Retina (tissue), 1 donor: ENCODE measurements around the gene NFASC.
A peak's percentile ranks its signal among the peaks of the same experiment; 100 is the strongest.

Experiments used
- DNase-seq: peaks from one replicate; pipeline ENCODE4 v3.0.0-alpha.2; 2016

NFASC gene

DNA sequence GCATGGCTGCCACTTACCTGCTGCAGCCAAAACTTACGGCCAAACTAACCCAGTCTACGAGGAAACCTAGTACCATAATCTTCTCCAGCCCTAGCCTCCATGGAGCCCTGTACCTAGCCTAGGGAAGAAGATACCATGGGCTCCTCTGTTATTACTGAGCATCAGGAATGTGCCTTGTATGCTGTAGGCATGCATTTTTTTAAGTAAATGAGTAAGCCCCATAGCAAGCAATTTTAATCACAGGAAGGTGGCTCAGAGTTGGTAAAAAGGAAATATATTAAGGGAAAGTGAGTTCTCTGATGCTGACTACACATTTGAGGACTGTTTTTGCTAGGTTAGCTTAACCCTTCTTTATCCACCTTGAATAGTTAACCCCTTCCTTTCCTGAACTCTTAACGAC lies 21.2 kb downstream of the NFASC start:
- DNase-seq, result no peak

GRCh38 chr1:204894031-204894430 lies 23.4 kb downstream of the NFASC start:
- no peak for DNase-seq

DNA sequence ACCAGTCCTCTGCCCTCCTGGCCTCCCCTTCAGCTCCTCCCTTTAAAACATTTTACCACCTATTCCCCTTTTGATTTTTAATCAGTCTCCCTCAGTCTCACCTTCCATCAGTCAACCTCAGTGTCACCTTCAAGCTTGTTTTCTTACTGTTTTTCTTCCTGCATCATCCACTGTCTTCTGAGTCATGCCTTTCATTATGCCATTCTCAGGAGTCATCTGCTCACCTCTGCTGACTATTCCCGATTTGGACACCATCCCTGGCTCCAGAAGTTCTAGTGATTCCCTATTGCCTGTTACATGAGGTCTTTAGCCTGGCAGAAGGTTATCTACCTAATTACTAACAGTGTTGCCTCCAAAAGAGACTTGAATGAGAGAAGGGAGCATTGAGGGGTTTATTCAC lies 23.9 kb downstream of the NFASC start:
- no peak for DNase-seq

DNA sequence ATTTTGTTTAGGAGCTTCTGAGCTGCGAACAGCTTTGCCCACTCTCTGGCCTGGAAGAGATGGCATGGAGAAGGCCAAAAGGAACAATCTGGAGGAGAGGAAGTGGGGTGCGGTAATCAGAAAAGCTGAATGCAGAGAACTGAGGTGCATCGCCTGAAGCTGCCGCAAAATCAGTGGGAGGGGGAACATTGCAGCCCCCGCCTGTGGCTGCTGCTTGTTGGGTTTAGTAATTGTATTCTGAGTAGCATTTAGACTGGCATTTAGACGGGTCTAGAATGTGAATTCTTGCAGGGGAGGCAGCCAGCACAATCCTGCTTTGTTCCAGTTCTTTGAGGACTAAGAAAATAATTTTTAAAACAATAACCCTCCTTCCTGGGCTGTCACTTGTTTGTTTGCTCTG lies 25.4 kb downstream of the NFASC start:
- no peak for DNase-seq

DNA sequence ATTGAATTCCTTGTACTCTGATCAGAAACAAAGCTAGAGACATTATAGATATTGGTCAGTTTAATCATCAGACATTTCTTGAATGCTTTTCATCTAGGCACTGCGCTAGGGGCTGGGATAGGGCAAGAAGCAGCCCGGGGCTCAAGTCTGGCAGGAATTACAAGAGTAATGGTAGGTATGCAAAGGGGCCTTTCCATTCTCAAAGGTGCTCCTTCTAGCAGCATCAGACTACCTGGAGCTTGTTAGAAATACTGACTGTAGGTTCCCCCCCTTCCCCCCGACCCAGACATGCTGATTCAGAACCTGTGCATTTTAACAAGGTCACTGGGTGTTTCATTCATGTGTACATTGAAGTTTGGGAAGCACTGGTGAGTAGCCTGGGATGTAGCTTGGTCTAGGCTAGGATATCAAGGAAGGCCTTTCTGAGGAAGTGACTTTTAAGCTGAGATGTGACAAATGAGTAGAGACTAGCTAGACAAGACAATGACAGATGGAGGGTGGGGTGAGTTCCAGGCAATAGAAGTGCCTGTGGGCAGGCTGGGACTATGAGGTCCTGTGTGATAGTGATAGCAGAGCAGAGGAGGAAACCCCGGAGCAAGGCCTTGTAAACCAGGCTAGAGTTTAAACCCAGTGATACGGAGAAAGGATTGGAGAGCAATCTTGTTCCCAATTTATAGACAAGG lies 26.3 kb downstream of the NFASC start:
- DNase-seq, result no peak

- no peak for DNase-seq
Observed at GRCh38 chr1:204900721-204901120, 30.1 kb downstream of the NFASC start.

GRCh38 chr1:204902671-204903070 lies 32.0 kb downstream of the NFASC start:
- no peak for DNase-seq

GRCh38 chr1:204904228-204904810 lies 33.7 kb downstream of the NFASC start:
- DNase-seq, result no peak

DNA sequence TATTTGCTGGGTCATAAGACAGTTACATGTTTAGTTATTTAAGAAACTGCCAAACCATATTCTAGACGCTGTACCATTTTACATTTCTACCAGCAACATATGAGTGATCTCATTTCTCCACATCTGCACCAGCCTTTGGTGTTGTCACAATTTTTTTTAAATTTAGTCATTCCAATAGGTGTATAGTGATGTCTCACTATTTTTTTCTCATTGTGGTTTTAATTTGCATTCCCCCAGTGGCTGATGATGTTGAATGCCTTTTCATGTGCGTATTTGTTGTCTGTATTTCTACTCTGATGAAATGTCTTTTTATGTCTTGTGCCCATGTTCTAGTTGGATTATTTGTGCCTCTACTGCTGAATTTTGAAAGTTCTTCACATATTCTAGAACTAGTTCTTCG lies 38.4 kb downstream of the NFASC start:
- no peak for DNase-seq

DNA sequence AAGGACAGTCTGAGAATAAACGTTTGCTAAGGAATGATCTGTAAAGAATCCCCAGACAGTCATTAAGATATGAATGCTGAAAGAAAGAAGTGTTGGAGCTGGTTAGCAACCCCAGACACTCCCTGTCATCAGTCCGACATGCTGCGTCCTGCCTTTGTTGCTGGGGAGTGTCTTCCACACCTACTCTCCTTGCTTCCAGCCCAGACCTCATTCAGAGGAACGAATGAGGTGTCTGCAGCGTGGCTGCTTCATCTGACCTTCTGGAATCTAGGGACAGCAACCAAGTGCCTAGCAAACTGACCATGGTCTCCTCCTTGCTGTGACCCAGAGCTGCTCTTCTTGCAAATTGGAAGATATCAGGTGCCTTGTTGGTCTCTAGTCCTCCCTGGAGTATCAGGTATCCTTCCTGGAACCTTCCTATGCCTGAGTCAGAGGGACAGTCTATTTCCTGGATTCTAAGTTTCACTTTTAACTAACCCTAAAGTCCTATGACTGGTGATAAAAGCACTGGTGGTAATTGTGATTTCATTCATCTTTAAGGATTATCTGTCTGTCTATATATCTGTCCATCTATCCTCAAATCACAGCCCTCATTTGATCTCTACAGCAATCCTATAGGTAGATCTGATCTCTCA lies 45.3 kb downstream of the NFASC start:
- DNase-seq, result no peak

GRCh38 chr1:204917802-204918201 lies 47.1 kb downstream of the NFASC start:
- DNase-seq, result no peak

GRCh38 chr1:204920511-204920910 lies 49.8 kb downstream of the NFASC start:
- DNase-seq, result no peak

GRCh38 chr1:204920967-204921366 lies 50.3 kb downstream of the NFASC start:
- DNase-seq, result no peak

- DNase-seq, result no peak
Observed at GRCh38 chr1:204921855-204922516, 51.3 kb downstream of the NFASC start.

DNA sequence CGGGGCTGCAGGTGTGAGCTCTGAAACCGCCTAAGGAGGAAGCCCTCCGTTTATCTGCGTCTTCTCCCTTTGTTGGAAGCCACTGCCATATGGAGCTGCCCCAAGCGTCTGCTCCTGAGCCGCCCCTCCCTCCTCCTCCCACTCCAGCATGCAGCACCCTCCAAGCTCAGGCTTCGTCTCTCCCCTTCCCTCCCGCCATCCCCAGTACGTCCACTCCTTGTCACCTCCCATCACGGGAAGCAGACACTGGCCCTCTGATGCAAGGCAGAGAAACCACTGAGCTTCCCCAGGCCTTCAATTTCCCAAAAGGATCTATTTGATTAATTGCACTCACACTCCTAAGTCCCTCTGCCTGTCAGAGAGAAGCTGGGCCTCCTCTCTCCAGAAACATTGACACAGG lies 52.5 kb downstream of the NFASC start:
- DNase-seq, result peak; percentile 39

DNA sequence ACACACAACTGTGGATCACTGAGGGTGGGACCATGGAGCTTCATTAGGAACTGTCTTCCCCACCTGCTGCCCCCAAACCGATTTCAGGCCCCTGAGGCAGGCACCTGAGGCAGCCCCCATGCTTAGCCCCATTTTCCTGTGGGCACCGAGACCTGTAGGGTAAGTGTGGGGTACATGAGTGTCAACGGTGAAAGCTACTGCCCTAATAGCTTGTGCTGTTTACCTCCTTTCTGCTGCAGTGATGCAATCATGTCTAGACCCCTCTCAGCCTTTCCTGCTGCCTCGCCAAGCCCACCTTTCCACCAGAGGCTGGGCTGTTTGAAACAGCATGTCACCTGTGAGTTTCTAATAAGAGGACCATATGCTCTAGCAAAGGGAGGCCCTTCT lies 53.0 kb downstream of the NFASC start:
- no peak for DNase-seq

- DNase-seq, result no peak
Observed at GRCh38 chr1:204924013-204924759, 53.5 kb downstream of the NFASC start.

DNA sequence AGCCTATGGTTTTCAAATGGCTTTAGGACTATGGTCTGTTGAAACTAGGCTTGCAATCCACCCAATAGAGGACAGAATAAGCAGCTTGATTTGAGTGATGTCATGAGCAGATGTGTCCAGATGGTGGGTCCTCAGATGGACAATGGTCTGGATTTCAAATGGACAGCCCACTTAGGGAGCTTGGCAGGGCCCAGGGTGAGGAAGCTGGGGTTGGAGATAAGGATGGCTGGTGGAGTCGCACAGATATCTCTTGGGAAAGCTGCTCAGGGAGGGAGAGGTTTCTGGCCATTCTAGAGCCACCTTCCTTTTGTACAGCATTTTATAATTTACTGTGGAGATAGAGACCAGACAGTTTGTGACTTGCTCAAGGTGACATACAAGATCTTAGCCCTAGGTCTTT lies 55.0 kb downstream of the NFASC start:
- DNase-seq, result no peak

GRCh38 chr1:204927673-204928641 lies 57.3 kb downstream of the NFASC start:
- DNase-seq, result no peak

DNA sequence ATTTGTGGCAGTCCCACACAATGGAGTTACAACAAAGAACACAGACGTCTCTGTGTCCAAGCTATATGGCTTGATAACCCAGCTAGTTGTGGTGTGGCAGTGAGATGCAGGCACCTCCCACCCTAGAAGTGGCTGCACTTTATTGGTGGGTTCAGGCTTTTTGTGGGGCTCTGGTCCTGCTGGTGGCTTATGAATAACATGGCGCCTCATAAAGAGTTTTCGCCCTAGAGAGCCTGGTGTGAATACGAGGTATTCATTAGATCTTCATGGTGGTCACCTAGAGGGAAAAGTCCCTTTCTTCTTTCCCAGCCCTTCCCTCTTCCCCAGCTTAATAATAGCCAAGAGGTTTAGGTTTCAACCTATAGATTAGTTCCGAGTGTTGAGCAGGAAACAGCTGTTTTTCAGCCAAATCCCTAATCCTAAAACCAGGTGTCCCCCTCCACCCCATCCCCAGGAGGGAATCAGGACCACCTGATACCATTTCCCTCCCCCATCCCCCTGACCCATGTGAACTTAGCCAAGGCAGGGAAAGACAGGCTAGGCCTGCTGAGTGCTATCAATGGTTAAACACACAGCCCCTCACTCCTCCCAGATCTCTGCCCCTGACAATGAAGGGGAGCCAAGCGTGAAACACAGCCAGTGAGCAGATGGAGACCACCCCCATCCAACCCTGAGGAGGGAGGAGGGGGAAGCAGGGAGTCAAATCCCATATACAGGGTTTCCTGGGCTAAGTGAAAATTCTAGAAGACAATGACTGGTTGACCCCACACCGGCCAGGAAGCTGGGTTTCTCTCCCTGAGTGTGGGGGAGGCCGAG lies 58.2 kb downstream of the NFASC start:
- peak; percentile 76 for DNase-seq
